Fibroblast of lung (primary cell): Measurements from ENCODE around the gene THRA. TPM values are rescaled to one million over a fixed set of nuclear protein-coding genes. Genes with fewer than 3 reads are reported as not detected.

Experiments used
- DNase-seq, 2 donors: peaks; one replicate each; pipeline versions ENCODE4 v3.0.0 to v3.0.0-alpha.2; 2010; ENCODE audit warnings: low read depth in 2 of 2
- H2AFZ ChIP-seq: 2 replicates; pipeline ENCODE4 v1.5.1; 2012; ENCODE audit warnings: low read length, control low read depth, inconsistent platforms
- H3K27ac ChIP-seq: 2 replicates; pipeline ENCODE4 v1.5.1; 2011; ENCODE audit warnings: low read length, control low read depth; ENCODE audit not compliant: insufficient read depth
- H3K27me3 ChIP-seq: 2 replicates; pipeline ENCODE4 v1.5.1; 2011; ENCODE audit warnings: mild to moderate bottlenecking, low read length; ENCODE audit not compliant: control insufficient read depth, insufficient read depth
- H3K36me3 ChIP-seq: 2 replicates; pipeline ENCODE4 v1.5.1; 2011; ENCODE audit warnings: low read length; ENCODE audit not compliant: control insufficient read depth, insufficient read depth
- H3K4me1 ChIP-seq: 2 replicates; pipeline ENCODE4 v1.5.1; 2011; ENCODE audit warnings: low read length; ENCODE audit not compliant: control insufficient read depth, insufficient read depth; ENCODE audit errors: extremely low read depth
- H3K4me2 ChIP-seq: 2 replicates; pipeline ENCODE4 v1.5.1; 2011; ENCODE audit warnings: low read length, control low read depth; ENCODE audit not compliant: insufficient read depth; ENCODE audit errors: extremely low read depth
- H3K4me3 ChIP-seq, 4 experiments: fragments of 200-600 bp in 1 of 4; sonication (generic) in 1 of 4; replicated peaks in 1 of 4; 2 replicates each; pipeline ENCODE4 v1.5.1; 2011 to 2016; ENCODE audit warnings: low read length in 4 of 4, low read depth in 3 of 4, mild to moderate bottlenecking in 3 of 4, control low read depth in 2 of 4, inconsistent platforms in 1 of 4, mixed read lengths in 1 of 4; ENCODE audit not compliant: insufficient read depth in 1 of 4; ENCODE audit errors: control extremely low read depth in 1 of 4
- H3K79me2 ChIP-seq: 2 replicates; pipeline ENCODE4 v1.5.1; 2012; ENCODE audit warnings: mild to moderate bottlenecking, low read length, inconsistent platforms; ENCODE audit not compliant: control insufficient read depth, insufficient read depth
- H3K9ac ChIP-seq: 2 replicates; pipeline ENCODE4 v1.5.1; 2011; ENCODE audit warnings: mild to moderate bottlenecking, low read length, control low read depth; ENCODE audit not compliant: insufficient read depth
- H3K9me3 ChIP-seq: 2 replicates; pipeline ENCODE4 v1.5.1; 2012; ENCODE audit warnings: low read depth, low read length; ENCODE audit not compliant: control insufficient read depth, insufficient read depth
- H4K20me1 ChIP-seq: 2 replicates; pipeline ENCODE4 v1.5.1; 2011; ENCODE audit warnings: low read length; ENCODE audit not compliant: control insufficient read depth, insufficient read depth; ENCODE audit errors: extremely low read depth
- CTCF ChIP-seq, 2 donors: IDR thresholded peaks in 1 of 2; conservative IDR thresholded peaks in 1 of 2; 1 replicate in 1 of 2; 2 replicates in 1 of 2; pipeline ENCODE4 v1.5.1; 2011 to 2012; ENCODE audit warnings: low read length in 2 of 2, control low read depth in 1 of 2, inconsistent platforms in 1 of 2, low read depth in 1 of 2, mild to moderate bottlenecking in 1 of 2
- EZH2 ChIP-seq: IDR thresholded peaks from 2 replicates; pipeline ENCODE4 v1.5.1; 2012; ENCODE audit warnings: low read length, control low read depth, mild to moderate bottlenecking; ENCODE audit errors: missing control alignments
- polyA plus RNA-seq, 2 donors: library from polyadenylated mRNA; depleted of rRNA in 1 of 2; stranded (reverse) in 1 of 2; unstranded in 1 of 2; fragments of >200 nt; gene quantifications; 2 replicates each; pipeline ENCODE4 v1.2.1, GENCODE V29; 2011 to 2012; ENCODE audit warnings: missing spikeins in 1 of 2
- total RNA-seq: library from RNA; depleted of rRNA; stranded (reverse); fragments of >200 nt; gene quantifications from 2 replicates; pipeline ENCODE4 v1.2.1, GENCODE V29; 2014

Gene THRA
- total and polyA plus RNA-seq, 2 donors (not counting 1 experiment from before 2014, with no cell fraction given), result 27.2 to 52.8 TPM

GRCh38 chr17:40024901-40025300 lies 37.9 kb upstream of the THRA start:
- peak in 1 of 2 donors; percentile 36 for DNase-seq

GRCh38 chr17:40025559-40025958 lies 37.2 kb upstream of the THRA start:
- no peak for TF ChIP-seq CTCF (conservative IDR thresholded peaks at IDR 0.05 in 1 of 2, IDR thresholded peaks at IDR 0.05 in 1 of 2; ENCODE audit: low read depth in 1 of 2, low read length in 2 of 2)
- no peak overlapping the region for H3K4me3 ChIP-seq
- no peak for DNase-seq
- H3K36me3 ChIP-seq, result peaks cover 21% of the 10 kb centered on the region
- no peak overlapping the region for H3K9ac ChIP-seq
- H3K27me3 ChIP-seq, result no peaks in the 10 kb centered on the region
- H3K9me3 ChIP-seq, result no peaks in the 10 kb centered on the region
- H4K20me1 ChIP-seq, result no peaks in the 10 kb centered on the region
- H3K27ac ChIP-seq, result no peak overlapping the region
- no peak overlapping the region for H3K4me2 ChIP-seq
- H3K4me1 ChIP-seq, result peaks cover 18% of the 10 kb centered on the region
- no peaks in the 10 kb centered on the region for H3K79me2 ChIP-seq
- no peak overlapping the region for H2AFZ ChIP-seq

More at GRCh38 chr17:40024901-40025300, 37.9 kb upstream of the THRA start:
- Histone ChIP-seq H4K20me1 (no peaks in the 10 kb centered on the region), H3K9me3 (no peaks in the 10 kb centered on the region), H3K4me1 (peaks cover 19% of the 10 kb centered on the region), H3K4me2 (no peak overlapping the region), H2AFZ (no peak overlapping the region), H3K4me3 (no peak overlapping the region), H3K27ac (no peak overlapping the region), H3K79me2 (no peaks in the 10 kb centered on the region), H3K27me3 (no peaks in the 10 kb centered on the region), H3K36me3 (peaks cover 24% of the 10 kb centered on the region), H3K9ac (no peak overlapping the region)
- TF ChIP-seq CTCF (conservative IDR thresholded peaks at IDR 0.05 in 1 of 2, IDR thresholded peaks at IDR 0.05 in 1 of 2; ENCODE audit: low read depth in 1 of 2, low read length in 2 of 2) (no peak), EZH2 (no peak)

- Histone ChIP-seq H2AFZ (no peak overlapping the region), H3K4me1 (peaks cover 16% of the 10 kb centered on the region), H3K9me3 (no peaks in the 10 kb centered on the region), H3K9ac (no peak overlapping the region), H3K36me3 (peaks cover 21% of the 10 kb centered on the region), H3K27ac (no peak overlapping the region), H4K20me1 (no peaks in the 10 kb centered on the region), H3K4me3 (no peak overlapping the region), H3K27me3 (no peaks in the 10 kb centered on the region), H3K4me2 (no peak overlapping the region), H3K79me2 (no peaks in the 10 kb centered on the region)
- peak in 1 of 2 donors; percentile 68 for DNase-seq
- TF ChIP-seq EZH2 (no peak), CTCF (conservative IDR thresholded peaks at IDR 0.05 in 1 of 2, IDR thresholded peaks at IDR 0.05 in 1 of 2; ENCODE audit: low read depth in 1 of 2, low read length in 2 of 2) (no peak)
Measured at GRCh38 chr17:40025991-40026815, 36.6 kb upstream of the THRA start.
